ENCODE data around the gene SLC6A11.

GRCh38 chr3:10837849-10838248 lies 21.8 kb downstream of the SLC6A11 start:
- TF ChIP-seq ZNF70 (CRISPR knock-in tag; IDR thresholded peaks at IDR 0.05) (no peak), PPARA (CRISPR knock-in tag; IDR thresholded peaks at IDR 0.05; ENCODE audit: borderline replicate concordance) (no peak)

Measured in SK-N-SH treated with all-trans-retinoic acid at 6 μM for 48 hours (cell line).